HFFc6 (cell line): ENCODE data around the gene FNDC3B. TPM values are rescaled to one million over a fixed set of nuclear protein-coding genes. Genes with fewer than 3 reads are reported as not detected.

ENCODE experiments used
- DNase-seq: peaks from one replicate; pipeline ENCODE4 v3.0.0-alpha.2; 2018
- H3K27ac Mint-ChIP-seq: 2 replicates; pipeline ENCODE4 v1.8.0; 2020; ENCODE audit warnings: mild to moderate bottlenecking, mixed read lengths
- H3K27me3 Mint-ChIP-seq: 2 replicates; pipeline ENCODE4 v1.8.0; 2021; ENCODE audit warnings: mild to moderate bottlenecking, moderate library complexity, mixed read lengths; ENCODE audit not compliant: insufficient read depth
- H3K36me3 Mint-ChIP-seq: 2 replicates; pipeline ENCODE4 v1.8.0; 2021; ENCODE audit warnings: low read depth, mixed read lengths
- H3K4me1 Mint-ChIP-seq: 2 replicates; pipeline ENCODE4 v1.8.0; 2020; ENCODE audit warnings: low read depth, mixed read lengths
- H3K4me3 Mint-ChIP-seq: 2 replicates; pipeline ENCODE4 v1.8.0; 2020; ENCODE audit warnings: mild to moderate bottlenecking, moderate library complexity, mixed read lengths
- H3K9me3 Mint-ChIP-seq: 2 replicates; pipeline ENCODE4 v1.8.0; 2020; ENCODE audit warnings: mild to moderate bottlenecking, mixed read lengths
- CTCF ChIP-seq: fragments of 200-600 bp; sonication (generic); IDR thresholded peaks from 2 replicates; pipeline ENCODE4 v1.5.0; 2021; ENCODE audit warnings: antibody characterized with exemption, mild to moderate bottlenecking
- total RNA-seq, 6 experiments: library from RNA; stranded (reverse); fragmentation: NEBNext Ultra II Directional; extraction: Animal tissue kit (Norgen Biotek cat#: 25700); gene quantifications; 2 replicates in 1 of 6; 3 replicates in 5 of 6; pipeline ENCODE4 v1.2.3, GENCODE V29; 2021

Gene FNDC3B
- total RNA-seq, 6 experiments from 2014 or later: 133 to 192 (median 155) TPM

DNA sequence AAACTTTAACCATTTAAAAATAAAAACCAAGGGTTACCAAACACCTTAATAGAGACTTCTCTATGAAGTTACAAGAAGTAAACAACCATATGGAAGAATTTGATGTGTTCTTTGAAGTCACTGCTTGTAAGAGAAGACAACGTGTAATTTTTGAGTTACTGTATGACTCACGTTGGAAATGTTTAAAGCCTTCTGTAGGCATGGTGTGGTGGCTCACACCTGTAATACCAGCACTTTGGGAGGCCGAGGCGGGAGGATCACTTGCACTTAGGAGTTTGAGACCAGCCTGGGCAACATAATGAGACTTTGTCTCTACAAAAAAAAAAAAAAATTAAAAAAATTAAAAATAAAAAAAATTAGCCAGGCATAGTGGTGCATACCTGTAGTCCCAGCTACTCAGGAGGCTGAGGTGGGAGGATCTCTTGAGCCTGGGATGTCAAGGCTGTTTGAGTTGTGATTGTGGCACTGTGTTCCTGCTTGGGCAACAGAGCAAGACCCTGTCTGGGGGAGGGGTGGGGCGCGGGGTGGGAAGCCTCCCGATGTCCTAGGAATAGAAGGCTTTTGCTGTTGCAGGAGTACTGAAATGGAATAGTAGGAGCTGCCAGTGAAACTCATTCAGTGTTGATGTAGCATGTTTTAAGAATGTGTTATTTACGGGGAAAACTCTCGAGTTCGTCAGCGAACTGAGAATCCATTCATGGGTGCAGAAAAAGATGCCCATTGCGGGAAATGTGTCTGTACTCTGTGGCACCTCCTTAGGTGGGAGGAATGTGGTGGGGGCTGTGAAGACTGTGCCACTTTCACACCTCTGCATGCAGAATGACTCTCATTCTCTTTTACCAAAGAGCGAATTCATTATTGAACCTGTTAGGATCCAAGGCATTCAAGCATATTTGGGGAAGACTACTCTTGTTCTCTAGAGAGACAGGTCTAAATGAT lies 134.2 kb downstream of the FNDC3B start:
- Mint-ChIP-seq H3K4me1 (peaks cover 87% of the 10 kb centered on the region), H3K4me3 (no peak overlapping the region), H3K27me3 (no peaks in the 10 kb centered on the region; the same call in 1 of the 2 replicates), H3K36me3 (peaks cover 8% of the 10 kb centered on the region), H3K27ac (no peak overlapping the region; the same call in 1 of the 2 replicates), H3K9me3 (peaks cover 4% of the 10 kb centered on the region; the same call in 1 of the 2 replicates)
- DNase-seq: no peak
- TF ChIP-seq CTCF: no peak

- Mint-ChIP-seq H3K36me3 (peaks cover 10% of the 10 kb centered on the region), H3K4me1 (peaks cover 80% of the 10 kb centered on the region)
Observed at GRCh38 chr3:172174513-172175253, 135.3 kb downstream of the FNDC3B start.

DNA sequence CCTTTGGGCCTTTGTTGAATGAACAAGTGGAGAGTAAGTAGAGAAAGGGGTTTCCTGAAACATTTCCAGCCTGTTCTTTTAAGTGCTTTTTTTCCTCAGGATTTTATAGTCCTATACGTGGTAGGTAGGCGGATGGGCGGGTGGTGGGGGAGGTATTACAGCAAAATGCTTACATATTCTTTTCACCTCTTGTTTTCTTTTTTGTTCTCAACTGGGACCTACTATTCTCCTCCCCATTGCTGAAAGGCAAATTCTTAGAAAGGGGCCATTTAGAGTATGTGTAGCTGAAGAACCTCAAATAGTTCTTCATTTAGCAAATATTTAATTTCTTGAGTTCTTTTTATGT lies 135.8 kb downstream of the FNDC3B start:
- DNase-seq: no peak
- Mint-ChIP-seq H3K9me3 (peaks cover 4% of the 10 kb centered on the region; the same call in 1 of the 2 replicates), H3K4me3 (no peak overlapping the region), H3K27ac (peak overlapping the region; percentile 54), H3K36me3 (peaks cover 16% of the 10 kb centered on the region), H3K27me3 (no peaks in the 10 kb centered on the region), H3K4me1 (peaks cover 80% of the 10 kb centered on the region)
- TF ChIP-seq CTCF: no peak

More at GRCh38 chr3:172174513-172175253, 135.3 kb downstream of the FNDC3B start:
- TF ChIP-seq CTCF: no peak
- peak overlapping the region; percentile 54 for H3K27ac Mint-ChIP-seq
- H3K9me3 Mint-ChIP-seq: peaks cover 4% of the 10 kb centered on the region; the same call in 1 of the 2 replicates
- no peaks in the 10 kb centered on the region for H3K27me3 Mint-ChIP-seq
- no peak for DNase-seq
- H3K4me3 Mint-ChIP-seq: no peak overlapping the region

GRCh38 chr3:172176061-172176770 lies 136.8 kb downstream of the FNDC3B start:
- peak overlapping the region; percentile 44 for H3K27ac Mint-ChIP-seq
- H3K4me1 Mint-ChIP-seq: peaks cover 77% of the 10 kb centered on the region
- no peak overlapping the region for H3K4me3 Mint-ChIP-seq
- no peak for DNase-seq
- H3K9me3 Mint-ChIP-seq: peaks cover 4% of the 10 kb centered on the region; the same call in 1 of the 2 replicates
- TF ChIP-seq CTCF: no peak
- H3K36me3 Mint-ChIP-seq: peaks cover 12% of the 10 kb centered on the region
- no peaks in the 10 kb centered on the region for H3K27me3 Mint-ChIP-seq

DNA sequence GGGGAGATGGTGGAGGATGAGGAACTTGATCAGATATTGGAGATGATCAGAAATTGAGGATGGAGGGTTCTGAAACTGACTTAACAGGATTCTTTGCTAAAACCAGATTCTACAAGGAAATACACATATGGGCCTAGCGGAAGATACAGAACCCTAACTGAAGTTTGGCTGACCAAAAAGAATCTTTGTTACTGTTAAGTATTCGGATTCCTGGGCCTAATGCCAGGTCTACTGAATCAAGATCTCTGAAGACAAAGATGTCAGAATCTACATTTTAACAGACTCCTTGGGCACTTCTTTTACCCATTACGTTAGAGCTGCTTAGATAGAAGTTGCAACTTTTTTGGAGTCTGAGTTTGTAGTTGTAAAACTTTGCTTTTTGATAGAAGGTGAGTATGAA lies 137.7 kb downstream of the FNDC3B start:
- no peak for TF ChIP-seq CTCF
- H3K27me3 Mint-ChIP-seq: no peaks in the 10 kb centered on the region
- peaks cover 4% of the 10 kb centered on the region; the same call in 1 of the 2 replicates for H3K9me3 Mint-ChIP-seq
- DNase-seq: peak; percentile 26
- H3K4me1 Mint-ChIP-seq: peaks cover 73% of the 10 kb centered on the region
- H3K27ac Mint-ChIP-seq: peak overlapping the region; percentile 44; the same call in 1 of the 2 replicates
- H3K36me3 Mint-ChIP-seq: peaks cover 12% of the 10 kb centered on the region
- no peak overlapping the region for H3K4me3 Mint-ChIP-seq
